Stimulated activated CD8-positive, alpha-beta memory T cell treated with anti-CD3 and anti-CD28 coated beads, Interleukin-4, amount 100 ng/mL, for 48 hours (primary cell): ENCODE data around the gene NBEAL1.
"Not testable (repeated sequence)": the region's sequence is repeated elsewhere in the genome, so short reads cannot be mapped to it uniquely, and the experiment has no call there.

Experiments used
- DNase-seq: peaks from one replicate; pipeline ENCODE4 v3.0.0-alpha.2; 2020

NBEAL1 gene

GRCh38 chr2:203040966-203041521, 26.4 kb downstream of the NBEAL1 start:
- DNase-seq = no peak

GRCh38 chr2:203042178-203042577, 27.5 kb downstream of the NBEAL1 start:
- DNase-seq = no peak

GRCh38 chr2:203043226-203043625, 28.6 kb downstream of the NBEAL1 start:
- DNase-seq = no peak

GRCh38 chr2:203045867-203046266, 31.2 kb downstream of the NBEAL1 start:
- no peak for DNase-seq

GRCh38 chr2:203052539-203052938, 37.9 kb downstream of the NBEAL1 start:
- no peak for DNase-seq

- DNase-seq = no peak
Measured at GRCh38 chr2:203059567-203060240, 45.0 kb downstream of the NBEAL1 start.

- DNase-seq = no peak
Measured at GRCh38 chr2:203061346-203061745, 46.7 kb downstream of the NBEAL1 start.

GRCh38 chr2:203062126-203062525, 47.5 kb downstream of the NBEAL1 start:
- DNase-seq = no peak

GRCh38 chr2:203066519-203067091, 51.9 kb downstream of the NBEAL1 start:
- DNase-seq = not testable (repeated sequence)

- no peak for DNase-seq
Measured at GRCh38 chr2:203070701-203071100, 56.0 kb downstream of the NBEAL1 start.

GRCh38 chr2:203071148-203071547, 56.5 kb downstream of the NBEAL1 start:
- no peak for DNase-seq

- DNase-seq = no peak
Measured at GRCh38 chr2:203072371-203072770, 57.7 kb downstream of the NBEAL1 start.

GRCh38 chr2:203077451-203077850, 62.8 kb downstream of the NBEAL1 start:
- no peak for DNase-seq

GRCh38 chr2:203080447-203081045, 65.9 kb downstream of the NBEAL1 start:
- DNase-seq = no peak

- DNase-seq = no peak
Measured at GRCh38 chr2:203083328-203083727, 68.7 kb downstream of the NBEAL1 start.

- not testable (repeated sequence) for DNase-seq
Measured at GRCh38 chr2:203086381-203086780, 71.7 kb downstream of the NBEAL1 start.

GRCh38 chr2:203090721-203091120, 76.0 kb downstream of the NBEAL1 start:
- not testable (repeated sequence) for DNase-seq

- DNase-seq = no peak
Measured at GRCh38 chr2:203097735-203098134, 83.1 kb downstream of the NBEAL1 start.

- DNase-seq = not testable (repeated sequence)
Measured at GRCh38 chr2:203102357-203102756, 87.7 kb downstream of the NBEAL1 start.

- DNase-seq = no peak
Measured at GRCh38 chr2:203104273-203104672, 89.6 kb downstream of the NBEAL1 start.

GRCh38 chr2:203105996-203106395, 91.3 kb downstream of the NBEAL1 start:
- DNase-seq = no peak

GRCh38 chr2:203110496-203110895, 95.8 kb downstream of the NBEAL1 start:
- not testable (repeated sequence) for DNase-seq

- no peak for DNase-seq
Measured at GRCh38 chr2:203112342-203112741, 97.7 kb downstream of the NBEAL1 start.

- not testable (repeated sequence) for DNase-seq
Measured at GRCh38 chr2:203115201-203115700, 100.6 kb downstream of the NBEAL1 start.
